Iris pigment epithelial cell (primary cell): Measurements from ENCODE around the gene IPO4.
"Not testable (repeated sequence)": the region's sequence is repeated elsewhere in the genome, so short reads cannot be mapped to it uniquely, and the experiment has no call there.

Experiments used
- DNase-seq: peaks from one replicate; pipeline ENCODE4 v3.0.0-alpha.2; 2011; ENCODE audit warnings: low read depth

The IPO4 gene

GRCh38 chr14:24216876-24217275 is 28.3 kb upstream of the IPO4 start:
- not testable (repeated sequence) for DNase-seq

GRCh38 chr14:24216345-24216699 is 27.7 kb upstream of the IPO4 start:
- DNase-seq = no peak

- DNase-seq = peak; percentile 82
These were observed 27.1 kb upstream of the IPO4 start, which contains the start of gene MDP1 for GRCh38 chr14:24215495-24216344. TSS of gene MDP1 (minus strand) at chr14:24216066. CDS start at chr14:24215955, 111 bp downstream.

- no peak for DNase-seq
These were observed 25.4 kb upstream of the IPO4 start for GRCh38 chr14:24213866-24214662.

DNA sequence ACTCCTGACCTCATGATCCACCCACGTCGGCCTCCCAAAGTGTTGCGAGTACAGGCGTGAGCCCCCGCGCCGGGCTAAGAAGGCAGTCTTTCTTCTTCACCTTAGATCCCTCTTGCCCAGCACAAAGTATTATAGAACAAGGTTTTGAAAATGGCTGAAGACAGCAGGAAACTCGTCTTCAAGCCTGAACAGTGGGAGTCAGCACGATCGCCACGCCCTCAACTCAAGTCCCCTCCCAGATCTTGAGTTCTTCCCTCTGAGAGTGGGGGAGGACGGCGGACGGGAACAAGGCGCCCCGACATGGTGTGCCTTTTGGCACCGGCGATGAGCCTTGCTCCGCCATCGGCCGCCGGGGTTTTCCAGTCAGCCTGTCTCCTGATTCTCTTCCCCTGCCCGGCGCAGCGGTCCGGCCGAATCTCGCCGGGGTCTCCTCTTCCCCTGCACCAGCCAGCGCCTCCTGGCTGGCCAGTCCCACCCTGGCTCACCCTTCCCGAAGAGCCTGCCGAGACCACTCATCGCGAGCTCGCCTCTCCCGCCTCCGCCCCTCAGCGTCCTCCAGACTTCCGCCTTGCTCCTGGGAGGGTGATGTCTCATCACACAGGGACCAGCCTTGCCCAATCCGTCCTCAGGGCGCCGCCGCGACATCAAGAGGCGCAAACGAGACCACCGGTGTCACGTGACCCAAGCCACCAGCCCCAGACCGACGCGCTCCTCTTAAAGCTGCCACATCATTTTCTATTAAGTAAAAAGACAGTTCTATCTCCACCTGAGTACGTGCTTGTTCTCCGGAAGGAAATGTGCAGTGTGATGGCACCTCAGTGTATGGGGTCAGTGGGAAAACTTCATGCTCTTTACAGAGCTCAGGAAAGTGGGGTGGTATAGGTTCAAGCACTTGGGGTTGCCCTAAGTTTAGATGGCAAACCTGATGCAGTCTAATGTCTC is 24.6 kb upstream of the IPO4 start, which contains the start of gene CHMP4A:
Gene CHMP4A, minus strand, starts transcription at position 565 of the 942 bp plus-strand sequence. Its CDS starts 49 bp downstream, at position 516.
- peak; percentile 99 for DNase-seq

DNA sequence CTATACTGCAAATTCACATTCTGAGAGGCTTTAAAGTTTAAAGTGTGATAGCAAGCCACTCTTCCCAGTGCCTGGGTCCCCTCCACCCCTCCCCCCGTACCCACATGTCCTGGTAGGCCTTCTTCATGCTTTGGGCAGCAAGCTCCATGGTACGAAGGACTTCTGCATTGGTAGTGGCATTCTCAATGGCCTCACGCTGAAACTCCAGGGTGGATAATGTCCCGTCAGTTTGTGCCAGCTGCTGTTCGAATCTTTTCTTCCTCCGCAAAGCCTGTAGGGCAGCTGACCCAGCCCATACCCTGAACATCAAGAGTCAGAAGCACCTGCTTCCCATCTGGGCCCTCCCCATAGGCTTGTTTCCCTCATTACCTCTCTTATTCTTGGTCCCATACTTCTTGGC is 22.7 kb upstream of the IPO4 start:
- DNase-seq = no peak

DNA sequence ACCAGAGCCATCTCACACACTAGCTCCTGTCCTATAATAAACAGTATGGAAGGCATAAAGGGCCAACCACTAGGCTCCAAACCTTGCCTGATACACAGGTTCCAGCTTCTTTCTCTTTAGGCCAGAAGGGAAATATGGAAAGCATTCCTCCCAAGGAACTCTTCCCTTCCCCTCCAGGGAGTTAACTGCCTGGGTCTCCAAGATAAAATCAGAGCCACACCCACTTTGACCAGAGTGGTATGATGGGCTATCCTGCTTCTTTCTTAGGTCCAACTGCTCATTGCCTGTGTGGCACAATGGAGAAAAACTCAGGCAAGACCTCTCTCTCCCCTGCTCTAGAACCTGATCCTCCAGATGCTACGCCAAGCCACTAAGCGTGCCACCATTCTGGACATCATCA is 19.0 kb upstream of the IPO4 start:
- no peak for DNase-seq

GRCh38 chr14:24207104-24207551 is 18.5 kb upstream of the IPO4 start:
- no peak for DNase-seq

DNA sequence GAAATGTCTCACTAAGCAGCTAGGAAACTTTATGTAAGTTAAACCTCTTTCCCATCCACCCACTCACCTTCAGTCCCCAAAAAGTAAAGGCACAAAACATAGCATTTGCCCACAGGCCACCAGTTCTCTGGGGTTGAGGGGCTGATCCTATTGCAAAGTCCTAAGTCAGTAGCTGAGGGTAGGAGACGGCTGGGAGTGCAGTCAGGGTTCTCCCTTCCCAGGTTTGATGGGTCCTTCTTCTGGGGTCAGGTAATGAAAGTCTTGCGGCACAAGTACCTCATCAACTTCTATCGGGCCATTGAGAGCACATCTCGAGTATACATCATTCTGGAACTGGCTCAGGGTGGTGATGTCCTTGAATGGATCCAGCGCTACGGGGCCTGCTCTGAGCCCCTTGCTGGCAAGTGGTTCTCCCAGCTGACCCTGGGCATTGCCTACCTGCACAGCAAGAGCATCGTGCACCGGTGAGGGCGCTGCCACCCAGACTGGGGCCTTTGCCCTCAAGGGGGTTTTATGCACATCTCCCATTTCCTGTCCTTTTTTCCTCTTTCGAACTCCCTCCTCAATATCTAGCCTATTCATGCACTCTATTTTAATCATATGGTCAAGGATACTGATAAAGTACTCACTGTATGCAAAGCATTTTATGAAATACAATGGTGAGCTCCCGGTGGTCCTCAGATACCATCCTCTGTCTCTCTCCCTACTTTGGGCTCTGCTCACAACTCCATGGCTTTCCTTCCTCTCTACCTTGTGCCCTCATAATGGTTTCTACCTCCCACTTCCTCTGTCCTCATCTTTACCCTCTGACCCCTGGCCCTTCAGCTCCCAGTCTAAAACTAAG is 17.9 kb upstream of the IPO4 start:
- DNase-seq = no peak

DNA sequence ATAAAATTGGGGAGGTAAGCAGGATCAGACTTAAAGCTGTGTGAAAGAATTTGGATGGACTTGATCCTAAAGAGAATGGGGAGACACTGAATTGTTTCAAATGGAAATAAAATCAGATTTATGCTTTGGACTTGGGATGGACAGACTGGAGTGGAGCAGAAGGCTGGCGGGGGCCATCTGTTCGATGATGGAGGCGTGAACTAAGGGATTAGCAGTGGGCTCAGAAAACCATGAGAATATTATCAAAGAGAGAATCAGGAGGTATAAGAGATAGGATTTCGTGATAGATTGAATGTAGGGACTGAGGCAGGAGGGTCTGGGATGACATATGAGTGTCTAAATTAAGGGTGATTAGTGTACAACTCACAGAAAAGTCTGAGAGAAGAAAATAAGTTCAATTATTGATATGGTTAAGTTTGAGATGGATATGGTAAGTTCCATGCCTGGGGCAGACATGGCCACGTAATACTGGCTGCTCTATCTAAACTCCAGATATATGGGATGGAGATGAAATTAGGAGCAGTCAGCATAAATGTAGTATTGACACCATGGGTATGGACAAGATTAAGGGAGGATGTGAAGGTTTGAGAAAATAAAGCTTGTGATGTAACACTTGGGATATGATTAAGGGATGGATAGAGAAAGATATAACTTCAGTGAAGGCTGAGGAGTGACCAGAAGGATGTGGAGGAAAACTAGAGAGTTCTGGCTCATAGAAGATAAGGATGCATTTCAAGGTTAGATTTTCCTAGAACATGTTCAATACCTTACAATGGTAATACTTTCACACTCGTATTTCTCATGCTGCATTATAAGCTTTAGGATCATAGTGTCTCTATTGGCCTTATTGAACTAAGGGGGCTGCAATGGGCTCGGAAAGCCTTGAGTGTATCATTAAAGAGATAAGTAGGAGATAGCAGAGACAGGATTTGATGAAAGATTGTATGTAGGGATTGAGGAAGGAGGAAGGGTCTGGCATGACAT is 15.8 kb upstream of the IPO4 start:
- DNase-seq = no peak

DNA sequence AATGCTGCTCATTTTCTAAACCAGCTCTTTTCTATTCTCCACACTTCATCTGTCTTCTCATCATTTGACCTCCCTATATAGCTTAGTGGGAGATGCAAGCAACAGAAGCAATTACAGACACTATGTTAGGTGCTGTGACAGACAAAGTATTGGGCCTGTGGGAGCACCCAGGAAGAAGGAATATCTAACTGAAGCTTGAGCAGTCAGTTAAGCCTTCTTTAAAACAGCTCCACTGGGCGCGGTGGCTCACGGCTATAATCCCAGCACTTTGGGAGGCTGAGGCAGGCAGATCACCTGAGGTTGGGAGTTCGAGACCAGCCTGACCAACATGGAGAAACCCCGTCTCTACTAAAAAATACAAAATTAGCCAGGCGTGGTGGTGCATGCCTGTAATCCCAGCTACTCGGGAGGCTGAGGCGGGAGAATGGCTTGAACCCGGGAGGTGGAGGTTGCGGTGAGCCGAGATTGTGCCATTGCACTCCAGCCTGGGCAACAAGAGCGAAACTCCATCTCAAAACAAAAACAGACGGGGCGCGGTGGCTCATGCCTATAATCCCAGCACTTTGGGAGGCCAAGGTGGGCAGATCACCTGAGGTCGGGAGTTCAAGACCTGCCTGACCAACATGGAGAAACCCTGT is 14.8 kb upstream of the IPO4 start:
- DNase-seq = not testable (repeated sequence)

GRCh38 chr14:24202538-24202937 is 13.9 kb upstream of the IPO4 start:
- not testable (repeated sequence) for DNase-seq

DNA sequence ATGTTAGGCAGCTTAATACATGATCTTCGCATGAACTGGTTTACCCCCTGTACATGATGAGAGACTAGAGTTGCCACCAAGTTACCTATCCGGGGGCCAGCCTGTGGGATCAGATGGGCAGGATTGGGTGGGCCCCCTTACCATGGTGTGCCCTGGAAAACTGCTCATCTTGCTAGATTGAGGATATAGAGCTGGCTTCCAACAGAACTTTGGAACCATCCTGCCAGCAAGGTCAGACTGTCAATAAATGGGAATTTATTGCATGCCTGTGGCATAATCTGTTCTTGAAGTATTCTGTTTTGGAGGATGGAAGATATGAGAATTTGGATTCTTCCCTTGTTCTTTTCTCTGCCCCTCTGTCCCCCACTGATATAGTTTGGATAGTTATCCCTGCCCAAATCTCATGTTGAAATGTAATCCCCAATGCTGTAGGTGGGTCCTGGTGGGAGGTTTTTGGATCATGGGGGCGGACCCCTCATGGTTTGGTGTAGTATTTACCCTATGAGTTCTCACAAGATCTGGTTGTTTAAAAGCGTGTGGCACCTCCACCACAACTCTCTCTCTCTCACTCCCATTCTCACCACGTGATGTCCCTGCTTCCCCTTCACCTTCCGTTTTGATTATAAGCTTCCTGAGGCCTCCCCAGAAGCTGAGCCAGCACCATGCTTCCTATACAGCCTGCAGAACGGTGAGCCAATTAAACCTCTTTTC is 10.4 kb upstream of the IPO4 start:
- DNase-seq = no peak

GRCh38 chr14:24197056-24197450 is 8.4 kb upstream of the IPO4 start:
- no peak for DNase-seq

- peak; percentile 42 for DNase-seq
These were observed 7.7 kb upstream of the IPO4 start for GRCh38 chr14:24196071-24197055.

- peak; percentile 90 for DNase-seq
These were observed 6.8 kb upstream of the IPO4 start, which contains the start of gene TM9SF1 for GRCh38 chr14:24195186-24196070. TSS of gene TM9SF1 (minus strand) at chr14:24195441. CDS start at chr14:24195019, 422 bp downstream.
